Measurements from ENCODE around the gene GPR17. TPM values are rescaled to one million over a fixed set of nuclear protein-coding genes. Genes with fewer than 3 reads are reported as not detected.
A peak's percentile ranks its signal among the peaks of the same experiment; 100 is the strongest.

The GPR17 gene
- total RNA-seq, 1 experiment from 2014 or later = 0.35 TPM

- no peak overlapping the region for H2AK5ac ChIP-seq (ENCODE audit: insufficient read length, low read length)
- no peaks in the 10 kb centered on the region for H3K9me3 ChIP-seq (ENCODE audit: control insufficient read depth, low read depth, low read length)
- WGBS (ENCODE audit: extremely low coverage, insufficient read length, low lambda C conversion rate) = no CpG with 5 or more reads among the region's 25 CpGs
- H3K9me3 Mint-ChIP-seq = no peaks in the 10 kb centered on the region
- H3K4me3 Mint-ChIP-seq = no peak overlapping the region
- no peak overlapping the region for H3K4ac ChIP-seq (ENCODE audit: low read depth, low read length)
- no peaks in the 10 kb centered on the region for H3K36me3 Mint-ChIP-seq (ENCODE audit: insufficient read depth in 1 of 3, low read depth in 3 of 3)
- no peak overlapping the region for H3K56ac ChIP-seq (ENCODE audit: insufficient read length, low read depth, low read length)
- H3K27ac Mint-ChIP-seq = peak overlapping the region in 1 of 3 experiments; percentile 61; a peak in 1 of 7 replicates
- no peak overlapping the region for H2BK20ac ChIP-seq (ENCODE audit: low read depth, low read length, poor library complexity, severe bottlenecking)
- H4K5ac ChIP-seq (ENCODE audit: insufficient read length, low read depth, low read length) = no peak overlapping the region
- no peak for DNase-seq
- H4K91ac ChIP-seq (ENCODE audit: insufficient read length, low read depth, low read length) = no peak overlapping the region
- no peak overlapping the region for H3K9ac ChIP-seq (ENCODE audit: extremely low read depth, insufficient read length, low read length)
- TF ChIP-seq CTCF (conservative IDR thresholded peaks at IDR 0.05) = no peak
- H3T11ph ChIP-seq (ENCODE audit: low read length) = no peak overlapping the region
- no peaks in the 10 kb centered on the region for H3K79me2 ChIP-seq (ENCODE audit: insufficient read depth, low read length)
- no peak overlapping the region for H2AFZ ChIP-seq (ENCODE audit: low read length)
- H2BK12ac ChIP-seq (ENCODE audit: insufficient read length, low read depth, low read length) = no peak overlapping the region
- H3K79me1 ChIP-seq (ENCODE audit: insufficient read depth, low read depth, low read length, poor library complexity, severe bottlenecking) = no peaks in the 10 kb centered on the region
- peaks cover 2 to 3% of the 10 kb centered on the region in 2 experiments for H3K4me1 Mint-ChIP-seq
- no peak overlapping the region for H3K23ac ChIP-seq (ENCODE audit: insufficient read length, low read depth, low read length)
- H3K4me1 ChIP-seq (ENCODE audit: insufficient read depth, low read length) = no peaks in the 10 kb centered on the region
- no peak overlapping the region; the same call in 1 of the 2 replicates for H3K14ac ChIP-seq (ENCODE audit: insufficient read depth, low read length)
- H4K20me1 ChIP-seq (ENCODE audit: control insufficient read depth, insufficient read depth, insufficient read length) = no peaks in the 10 kb centered on the region
- H2BK5ac ChIP-seq (ENCODE audit: insufficient read length, low read length) = no peak overlapping the region
- no peak overlapping the region for H3K27ac ChIP-seq (ENCODE audit: insufficient read length, low read depth, low read length)
- no peak overlapping the region for H3K18ac ChIP-seq (ENCODE audit: insufficient read length, low read depth, low read length)
- no peak overlapping the region for H3K4me2 ChIP-seq (ENCODE audit: insufficient read depth, insufficient read length, low read length)
- no peaks in the 10 kb centered on the region for H3K23me2 ChIP-seq (ENCODE audit: insufficient read length, low read depth, low read length, poor library complexity, severe bottlenecking)
- H2BK15ac ChIP-seq (ENCODE audit: low read depth, low read length) = no peak overlapping the region
- H4K8ac ChIP-seq (replicated peaks; ENCODE audit: insufficient read length, low read depth, low read length) = no peak overlapping the region
- no peaks in the 10 kb centered on the region for H3K27me3 Mint-ChIP-seq (ENCODE audit: low read depth)
- H2BK120ac ChIP-seq (ENCODE audit: low read depth, low read length, poor library complexity, severe bottlenecking) = no peak overlapping the region
- no peaks in the 10 kb centered on the region for H3K27me3 ChIP-seq (ENCODE audit: insufficient read depth, low read length)
Observed at GRCh38 chr2:127632592-127633489, 13.1 kb upstream of the GPR17 start.

All from H9 (cell line).